Measurements from ENCODE around the gene VWC2L. TPM values are rescaled to one million over a fixed set of nuclear protein-coding genes. Genes with fewer than 3 reads are reported as not detected.

The VWC2L gene
- total and polyA plus RNA-seq, 10 donors, result not detected

DNA sequence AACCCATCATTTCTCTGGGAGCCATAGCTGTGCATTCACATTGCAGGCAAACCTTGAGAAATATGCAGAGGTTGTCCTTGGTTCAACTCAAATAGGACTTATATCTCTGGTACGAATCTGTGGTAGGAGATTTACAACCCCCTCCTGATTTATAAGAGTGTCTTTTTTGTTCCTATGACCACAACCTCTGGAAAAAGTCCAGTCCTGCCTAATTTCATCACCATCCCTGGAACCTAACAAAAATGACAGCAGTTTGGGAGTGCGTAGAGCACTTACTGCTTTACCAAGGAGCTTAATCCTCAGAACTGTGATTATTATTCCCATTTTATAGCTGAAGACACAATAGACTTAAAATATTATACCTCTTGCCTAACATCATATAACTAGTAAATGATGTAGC is 66.5 kb downstream of the VWC2L start:
- H3K36me3 ChIP-seq, result no peaks in the 10 kb centered on the region
- H3K4me1 ChIP-seq, result no peaks in the 10 kb centered on the region
- 59 to 67% (median 61%) methylated on average over 2 of the region's 2 CpGs for WGBS, 5 donors
- no peaks in the 10 kb centered on the region for H3K27me3 ChIP-seq (replicated peaks in 1 of 7)
- intact Hi-C loops (cut with DNase I; ENCODE audit: low total_unique reads), result no loop called here
- DNase-seq, result no peak
- H3K27ac ChIP-seq, result no peak overlapping the region
- H3K4me3 ChIP-seq, result no peak overlapping the region
- no peak for TF ChIP-seq POLR2A (IDR thresholded peaks at IDR 0.05)
- no peak for TF ChIP-seq POLR2AphosphoS5 (IDR thresholded peaks at IDR 0.05)
- TF ChIP-seq, protein P1, sequence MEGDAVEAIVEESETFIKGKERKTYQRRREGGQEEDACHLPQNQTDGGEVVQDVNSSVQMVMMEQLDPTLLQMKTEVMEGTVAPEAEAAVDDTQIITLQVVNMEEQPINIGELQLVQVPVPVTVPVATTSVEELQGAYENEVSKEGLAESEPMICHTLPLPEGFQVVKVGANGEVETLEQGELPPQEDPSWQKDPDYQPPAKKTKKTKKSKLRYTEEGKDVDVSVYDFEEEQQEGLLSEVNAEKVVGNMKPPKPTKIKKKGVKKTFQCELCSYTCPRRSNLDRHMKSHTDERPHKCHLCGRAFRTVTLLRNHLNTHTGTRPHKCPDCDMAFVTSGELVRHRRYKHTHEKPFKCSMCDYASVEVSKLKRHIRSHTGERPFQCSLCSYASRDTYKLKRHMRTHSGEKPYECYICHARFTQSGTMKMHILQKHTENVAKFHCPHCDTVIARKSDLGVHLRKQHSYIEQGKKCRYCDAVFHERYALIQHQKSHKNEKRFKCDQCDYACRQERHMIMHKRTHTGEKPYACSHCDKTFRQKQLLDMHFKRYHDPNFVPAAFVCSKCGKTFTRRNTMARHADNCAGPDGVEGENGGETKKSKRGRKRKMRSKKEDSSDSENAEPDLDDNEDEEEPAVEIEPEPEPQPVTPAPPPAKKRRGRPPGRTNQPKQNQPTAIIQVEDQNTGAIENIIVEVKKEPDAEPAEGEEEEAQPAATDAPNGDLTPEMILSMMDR (IDR thresholded peaks at IDR 0.05 in 8 of 11, conservative IDR thresholded peaks at IDR 0.05 in 3 of 11), result no peak
- no peaks in the 10 kb centered on the region for H3K9me3 ChIP-seq

DNA sequence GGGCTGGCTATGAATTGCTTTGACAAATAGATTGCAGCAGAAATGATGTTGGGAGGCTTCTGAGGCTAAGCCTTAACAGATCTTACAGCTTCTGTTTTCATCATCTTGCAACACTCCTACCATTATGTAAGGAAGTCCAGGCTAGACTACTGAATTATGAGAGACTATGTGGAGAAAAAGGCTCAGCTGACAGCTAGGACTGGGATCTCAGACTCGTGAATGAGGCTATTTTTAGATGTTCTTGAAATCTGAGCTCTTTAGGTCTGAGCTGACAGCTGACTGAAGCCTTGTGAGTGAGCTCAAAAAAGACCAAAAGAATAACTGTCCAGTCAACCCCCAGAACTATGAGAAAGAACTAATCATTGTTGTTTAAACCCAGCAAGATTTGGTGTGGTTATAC is 70.3 kb downstream of the VWC2L start:
- Histone ChIP-seq H3K27ac (no peak overlapping the region), H3K4me3 (no peak overlapping the region), H3K4me1 (no peaks in the 10 kb centered on the region), H3K27me3 (replicated peaks in 1 of 7) (no peaks in the 10 kb centered on the region), H3K36me3 (no peaks in the 10 kb centered on the region), H3K9me3 (no peaks in the 10 kb centered on the region)
- no peak for DNase-seq
- TF ChIP-seq, protein P1 (IDR thresholded peaks at IDR 0.05 in 8 of 11, conservative IDR thresholded peaks at IDR 0.05 in 3 of 11), result no peak
- no peak for TF ChIP-seq POLR2AphosphoS5 (IDR thresholded peaks at IDR 0.05)
- TF ChIP-seq POLR2A (IDR thresholded peaks at IDR 0.05), result no peak
- 3 to 25% (median 5%) methylated on average over 1 of the region's 1 CpG for WGBS, 5 donors
- intact Hi-C loops (cut with DNase I; ENCODE audit: low total_unique reads), result no loop called here

DNA sequence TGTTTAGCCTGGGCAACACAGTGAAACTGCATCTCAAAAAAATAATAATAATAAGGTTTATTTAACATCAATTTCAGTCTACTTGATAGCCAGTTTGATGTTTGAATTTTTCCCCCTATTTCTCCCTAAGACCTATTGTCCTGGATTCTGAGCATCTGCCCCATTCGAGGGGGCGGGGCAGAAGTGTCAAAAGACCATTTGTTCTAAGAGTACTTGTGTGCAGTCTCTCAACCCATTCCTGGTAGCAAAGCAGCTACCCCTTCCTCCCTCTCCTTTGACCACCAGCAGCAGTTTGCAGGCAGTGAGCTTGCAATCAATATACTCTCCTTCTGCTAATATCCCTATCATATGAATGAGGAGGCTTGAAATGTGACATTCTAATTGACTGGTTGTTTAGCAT is 71.9 kb downstream of the VWC2L start:
- Histone ChIP-seq H3K27ac (no peak overlapping the region), H3K4me1 (no peaks in the 10 kb centered on the region), H3K9me3 (no peaks in the 10 kb centered on the region), H3K27me3 (replicated peaks in 1 of 7) (no peaks in the 10 kb centered on the region), H3K4me3 (no peak overlapping the region), H3K36me3 (no peaks in the 10 kb centered on the region)
- WGBS, 5 donors, result 70 to 88% (median 72%) methylated on average over 2 of the region's 2 CpGs
- intact Hi-C loops (cut with DNase I; ENCODE audit: low total_unique reads), result no loop called here
- TF ChIP-seq POLR2A (IDR thresholded peaks at IDR 0.05) (no peak), POLR2AphosphoS5 (IDR thresholded peaks at IDR 0.05) (no peak)
- TF ChIP-seq, protein P1 (IDR thresholded peaks at IDR 0.05 in 8 of 11, conservative IDR thresholded peaks at IDR 0.05 in 3 of 11), result no peak
- DNase-seq, result no peak

DNA sequence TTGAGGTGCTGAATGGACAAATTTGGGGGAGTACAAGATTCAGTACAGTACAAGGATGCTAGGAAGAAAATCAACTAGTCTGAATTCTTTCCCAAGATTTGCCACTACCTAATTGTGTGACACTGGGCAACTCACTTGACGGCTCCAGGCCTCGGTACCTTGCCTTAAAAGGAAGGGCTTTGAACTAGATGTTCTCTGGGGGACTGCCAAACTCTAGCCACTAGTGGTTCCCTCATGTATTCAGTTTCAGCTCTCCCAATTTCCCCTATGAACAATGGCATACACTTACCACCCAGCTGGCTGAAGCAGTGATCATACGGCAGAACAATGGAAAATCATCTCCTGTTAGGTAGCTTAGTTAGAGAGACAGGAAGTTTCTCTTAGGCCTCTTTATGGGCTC is 73.4 kb downstream of the VWC2L start:
- Histone ChIP-seq H3K36me3 (no peaks in the 10 kb centered on the region), H3K27me3 (replicated peaks in 1 of 7) (no peaks in the 10 kb centered on the region), H3K9me3 (no peaks in the 10 kb centered on the region), H3K4me3 (no peak overlapping the region), H3K27ac (no peak overlapping the region), H3K4me1 (no peaks in the 10 kb centered on the region)
- no peak for DNase-seq
- no peak for TF ChIP-seq POLR2AphosphoS5 (IDR thresholded peaks at IDR 0.05)
- TF ChIP-seq POLR2A (IDR thresholded peaks at IDR 0.05), result no peak
- TF ChIP-seq, protein P1 (IDR thresholded peaks at IDR 0.05 in 8 of 11, conservative IDR thresholded peaks at IDR 0.05 in 3 of 11), result no peak
- 73 to 90% (median 79%) methylated on average over 3 of the region's 3 CpGs for WGBS, 5 donors
- intact Hi-C loops (cut with DNase I; ENCODE audit: low total_unique reads), result no loop called here

Measured in spleen (tissue), 11 donors.